ENCODE measurements around the gene SMYD3.

Gene SMYD3

DNA sequence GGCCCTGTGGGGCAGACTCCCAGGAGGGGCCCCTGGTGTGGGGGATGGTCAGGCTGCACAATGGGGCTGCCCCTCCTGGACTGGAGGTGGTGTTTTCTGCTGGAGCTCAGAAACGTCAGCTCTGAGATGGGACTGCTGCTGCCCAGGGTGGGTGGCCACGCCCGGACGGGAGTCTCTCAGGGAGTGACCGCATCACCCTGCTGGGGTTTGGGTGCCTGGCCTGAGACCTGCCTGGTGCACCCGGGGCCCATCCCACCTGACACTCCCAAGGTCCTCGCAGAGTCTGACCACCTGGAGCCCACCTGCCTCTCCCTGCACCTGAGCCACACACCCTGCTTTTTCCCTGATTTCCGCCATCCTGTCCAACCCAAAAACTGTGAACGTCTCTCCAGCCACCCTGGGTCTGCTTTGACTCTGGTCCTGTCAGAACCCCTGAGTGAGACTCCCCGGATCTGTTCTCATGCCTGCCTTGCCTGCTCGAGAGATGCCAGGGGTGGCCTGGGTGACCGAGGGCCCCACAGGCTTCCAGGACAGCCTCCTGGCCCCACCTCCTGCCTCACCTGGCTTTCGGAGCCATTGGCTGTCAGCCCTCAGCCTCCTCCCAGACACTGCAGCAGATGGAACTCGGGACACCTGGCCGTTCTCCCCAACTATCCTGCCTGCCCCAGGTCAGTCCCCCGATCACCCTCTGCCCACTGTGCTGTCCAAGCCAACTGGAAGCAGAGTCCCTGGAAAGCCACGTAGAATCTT lies 11.6 kb upstream of the SMYD3 start:
- in situ Hi-C loops (cut with MboI; ENCODE audit: low pct_unique_long_range_greater_than_20kb, low sequenced_read_pairs): no loop called here
- no peak for DNase-seq

DNA sequence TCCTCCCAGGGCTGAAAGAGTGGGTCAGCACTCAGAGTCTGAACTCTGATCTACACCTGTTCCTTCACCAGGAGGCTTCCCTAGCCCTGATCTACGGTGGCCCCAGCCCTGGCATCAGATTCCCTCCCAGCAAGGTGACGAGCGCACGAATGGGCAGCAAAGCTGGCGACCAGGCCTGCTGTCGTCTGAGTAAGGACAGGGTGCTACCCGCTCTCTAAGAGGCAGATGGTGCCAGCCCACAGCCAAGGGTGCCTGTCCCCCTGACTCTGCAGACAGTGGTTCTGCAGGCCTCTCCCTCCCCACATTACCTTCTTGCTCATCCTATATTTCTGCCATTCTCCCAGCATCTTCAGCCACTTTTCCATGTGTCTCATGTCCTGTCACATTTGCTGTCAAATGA lies 10.3 kb upstream of the SMYD3 start:
- in situ Hi-C loops (cut with MboI; ENCODE audit: low pct_unique_long_range_greater_than_20kb, low sequenced_read_pairs): no loop called here

DNA sequence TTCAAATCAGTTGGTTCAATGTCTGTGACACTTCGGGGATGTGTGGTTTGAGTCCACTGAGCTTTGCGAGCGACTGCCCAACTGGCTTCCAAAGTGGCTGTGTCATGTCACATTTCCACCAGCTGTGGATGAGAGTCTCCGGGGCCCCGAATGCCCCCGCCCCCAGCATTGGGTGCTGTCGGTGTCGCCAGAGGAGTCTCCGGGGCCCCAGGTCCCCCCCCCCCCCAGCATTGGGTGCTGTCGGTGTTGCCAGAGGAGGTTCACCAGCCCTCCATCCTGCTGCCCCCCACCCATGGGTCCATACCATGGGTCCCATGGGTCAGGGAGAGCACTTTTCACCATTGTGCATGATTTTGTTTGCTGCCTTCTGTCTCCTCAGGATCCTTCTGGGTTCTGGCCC lies 9.0 kb upstream of the SMYD3 start:
- in situ Hi-C loops (cut with MboI; ENCODE audit: low pct_unique_long_range_greater_than_20kb, low sequenced_read_pairs): no loop called here
- DNase-seq: no peak

More for the DNA sequence above, 10.3 kb upstream of the SMYD3 start:
- no peak for DNase-seq

DNA sequence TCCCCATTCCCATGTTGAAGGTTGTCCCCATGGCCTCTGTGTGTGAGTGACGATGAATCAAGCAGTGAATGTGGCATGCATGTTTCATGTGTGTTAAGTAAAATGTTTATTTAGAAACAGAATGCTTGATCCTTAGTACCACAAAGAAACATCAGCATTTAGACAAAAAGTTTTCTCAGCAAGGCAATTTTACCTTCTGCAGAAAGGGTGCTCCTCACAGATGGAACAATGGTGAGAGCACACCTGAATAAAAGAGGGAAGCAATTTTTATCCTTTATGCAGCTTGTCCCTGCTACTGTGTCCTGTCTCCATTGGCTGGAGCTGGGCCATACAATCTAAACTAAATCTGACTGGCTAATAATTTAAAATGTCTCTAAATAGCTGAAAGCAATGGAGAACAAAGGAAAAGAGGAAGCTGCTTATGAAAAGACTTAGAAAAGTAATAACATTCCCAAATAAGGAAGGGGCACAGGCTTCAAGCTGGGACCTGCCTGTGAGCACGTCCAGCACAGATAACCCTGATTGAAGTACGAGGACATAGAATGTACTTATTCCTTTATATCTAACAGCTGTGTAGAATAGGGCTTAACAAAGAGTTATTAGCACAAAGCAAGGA lies 8.4 kb upstream of the SMYD3 start:
- in situ Hi-C loops (cut with MboI; ENCODE audit: low pct_unique_long_range_greater_than_20kb, low sequenced_read_pairs): no loop called here
- DNase-seq: peak; percentile 32

DNA sequence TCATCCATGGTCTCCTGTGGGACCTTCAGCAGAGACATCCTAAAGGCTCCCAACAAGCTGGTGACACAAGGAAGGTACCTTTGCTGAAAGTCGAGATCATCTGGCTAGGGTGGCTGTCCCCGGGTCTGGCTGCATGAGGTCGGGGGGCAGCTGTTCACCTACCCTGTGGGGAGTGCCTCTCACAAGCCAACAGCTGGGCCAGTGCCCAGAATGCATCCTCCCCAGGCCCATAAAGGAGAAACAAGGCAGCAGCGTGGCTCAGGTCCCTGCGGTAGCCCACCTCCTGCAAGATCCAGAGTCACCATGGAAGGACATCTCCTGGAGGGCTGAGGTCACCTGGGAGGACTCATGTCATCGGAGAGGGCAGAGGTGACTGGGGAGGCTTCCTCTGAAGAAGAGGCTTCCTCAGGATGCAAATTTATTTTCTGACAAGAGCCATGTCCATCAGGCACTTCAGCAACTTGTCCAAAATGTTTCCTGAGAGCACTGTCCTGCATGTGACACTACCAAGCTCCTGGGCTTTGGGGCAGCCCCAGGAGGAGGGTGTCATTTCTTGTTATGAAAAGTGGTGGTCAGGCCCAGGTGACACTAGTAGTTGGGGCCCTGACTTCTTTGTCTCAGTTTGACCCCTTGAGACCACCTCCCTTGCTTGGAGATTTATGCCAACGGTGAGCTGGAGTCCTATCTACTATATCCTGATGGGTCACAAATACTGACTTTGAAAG lies 6.7 kb upstream of the SMYD3 start:
- DNase-seq: no peak
- in situ Hi-C loops (cut with MboI; ENCODE audit: low pct_unique_long_range_greater_than_20kb, low sequenced_read_pairs): no loop called here

DNA sequence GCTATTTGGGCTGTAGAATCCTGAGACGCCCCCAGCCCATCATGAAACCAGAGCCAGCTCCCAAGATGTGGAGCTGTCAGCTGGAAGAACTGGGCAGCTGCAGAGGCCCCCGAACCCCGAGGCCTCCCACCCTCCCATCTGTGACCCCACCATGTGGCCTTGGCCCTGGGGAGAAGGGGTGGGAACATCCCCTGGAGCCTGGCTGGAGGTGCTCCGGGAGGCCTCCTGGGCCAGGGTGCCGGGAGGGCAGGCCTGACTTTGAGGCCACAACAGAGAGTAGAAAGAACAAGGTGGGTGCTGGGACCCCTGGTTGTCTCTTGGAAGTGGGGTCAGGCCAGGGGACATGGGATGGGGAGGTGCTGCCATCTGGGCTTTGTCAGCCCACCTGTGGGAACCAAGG lies 6.0 kb upstream of the SMYD3 start:
- in situ Hi-C loops (cut with MboI; ENCODE audit: low pct_unique_long_range_greater_than_20kb, low sequenced_read_pairs): no loop called here
- no peak for DNase-seq

DNA sequence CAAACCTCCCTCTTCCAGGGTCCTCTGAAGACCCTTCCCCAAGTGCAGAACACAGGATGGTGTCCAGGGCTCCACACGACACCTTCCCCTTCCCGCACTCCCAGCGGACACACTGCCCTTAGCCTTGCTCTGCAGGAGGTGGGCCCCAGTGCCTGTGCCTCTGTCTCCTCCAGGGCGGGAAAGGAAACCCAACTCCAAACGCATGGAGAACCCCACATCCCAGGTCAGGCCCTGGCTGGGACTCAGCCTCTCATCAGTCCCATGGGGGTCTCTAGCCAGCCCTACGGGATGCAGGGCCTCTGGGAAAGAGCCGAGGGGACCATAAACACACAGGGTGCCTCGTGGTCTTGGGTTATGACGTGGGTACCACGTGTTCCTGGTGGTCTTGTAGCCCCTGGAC lies 5.6 kb upstream of the SMYD3 start:
- no peak for DNase-seq
- in situ Hi-C loops (cut with MboI; ENCODE audit: low pct_unique_long_range_greater_than_20kb, low sequenced_read_pairs): no loop called here

DNA sequence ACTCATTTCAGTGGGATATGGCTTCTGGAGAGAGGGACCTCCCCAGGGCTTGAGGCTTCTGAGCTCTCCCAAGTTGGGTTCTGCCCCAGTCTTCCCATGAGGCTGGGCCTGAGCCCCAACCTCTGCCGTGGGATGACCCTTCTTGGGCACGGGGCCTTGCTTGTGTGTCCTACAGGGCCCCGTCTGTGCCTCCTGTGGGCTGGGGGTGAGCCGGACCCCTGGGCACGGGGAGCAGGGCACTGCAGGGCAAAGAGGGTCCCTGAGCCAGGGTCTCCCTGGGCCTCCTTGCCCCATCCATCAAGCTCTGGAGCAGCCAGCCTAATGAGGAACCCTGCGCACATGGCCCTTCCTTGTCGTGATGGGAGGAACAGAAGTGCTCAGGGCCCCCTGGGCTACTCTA lies 5.2 kb upstream of the SMYD3 start:
- in situ Hi-C loops (cut with MboI; ENCODE audit: low pct_unique_long_range_greater_than_20kb, low sequenced_read_pairs): no loop called here
- no peak for DNase-seq

DNA sequence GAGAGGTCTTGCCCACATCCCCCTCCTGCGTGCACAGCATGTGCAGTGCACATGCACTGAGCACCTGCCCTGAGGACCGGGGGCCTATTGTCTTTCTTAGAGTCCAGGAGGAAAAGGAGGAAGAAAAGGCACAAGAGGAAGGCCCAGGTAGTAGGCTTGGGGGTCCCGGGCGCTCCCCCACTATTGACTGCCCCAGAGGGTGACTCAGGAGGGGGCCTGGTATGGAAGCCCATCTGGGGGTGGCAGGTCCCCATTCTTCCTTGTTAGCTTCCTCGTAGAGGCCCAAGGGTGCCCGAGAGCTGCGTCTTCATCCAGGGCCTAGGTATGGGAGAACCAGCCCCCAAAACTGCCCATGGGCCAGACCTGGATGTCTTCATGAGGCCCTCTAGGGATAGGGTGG lies 4.1 kb upstream of the SMYD3 start:
- in situ Hi-C loops (cut with MboI; ENCODE audit: low pct_unique_long_range_greater_than_20kb, low sequenced_read_pairs): no loop called here
- no peak for DNase-seq

DNA sequence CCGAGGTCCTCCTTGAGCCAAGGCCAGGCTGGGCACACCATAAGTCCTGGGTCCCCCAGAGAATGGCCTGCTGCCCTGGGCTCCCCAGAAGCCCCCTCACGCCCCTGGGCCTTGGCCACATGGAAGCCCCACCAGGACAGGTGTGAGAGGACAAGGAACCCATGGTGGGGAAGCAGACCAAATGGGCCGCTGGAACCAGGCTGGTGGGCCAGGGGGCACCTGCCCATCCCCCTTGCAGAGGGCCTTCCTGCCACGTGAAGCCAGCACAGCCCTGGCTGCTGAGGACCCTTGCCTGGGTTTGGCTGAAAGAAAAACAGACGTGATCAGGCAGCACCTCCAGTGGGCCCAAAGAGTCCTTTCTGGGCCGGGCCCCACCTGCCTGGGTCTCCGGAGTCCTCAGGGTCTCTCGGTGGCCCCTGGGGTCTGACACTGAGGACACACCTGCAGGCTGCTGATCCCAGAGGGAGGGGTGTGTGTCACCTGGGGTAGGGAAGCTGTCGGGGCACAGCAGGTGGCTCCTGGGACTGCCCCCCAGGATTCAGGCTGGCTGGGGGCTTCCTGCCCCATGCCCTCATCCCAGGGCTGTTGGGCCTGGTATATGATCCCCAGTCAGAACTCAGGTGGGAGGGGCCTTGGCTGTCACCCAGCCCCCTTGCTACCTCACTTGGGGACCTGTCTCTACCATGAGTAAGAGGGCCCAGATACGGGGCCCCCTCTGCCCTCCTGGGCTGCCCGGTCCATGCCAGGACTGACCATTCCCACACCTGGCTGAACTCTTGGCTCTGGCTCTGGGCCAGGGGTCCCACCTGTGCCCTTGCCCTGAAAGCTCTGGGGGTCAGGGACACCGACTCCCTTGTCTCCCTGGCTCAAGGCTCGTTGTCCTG lies 3.3 kb upstream of the SMYD3 start:
- in situ Hi-C loops (cut with MboI; ENCODE audit: low pct_unique_long_range_greater_than_20kb, low sequenced_read_pairs): no loop called here
- DNase-seq: no peak

DNA sequence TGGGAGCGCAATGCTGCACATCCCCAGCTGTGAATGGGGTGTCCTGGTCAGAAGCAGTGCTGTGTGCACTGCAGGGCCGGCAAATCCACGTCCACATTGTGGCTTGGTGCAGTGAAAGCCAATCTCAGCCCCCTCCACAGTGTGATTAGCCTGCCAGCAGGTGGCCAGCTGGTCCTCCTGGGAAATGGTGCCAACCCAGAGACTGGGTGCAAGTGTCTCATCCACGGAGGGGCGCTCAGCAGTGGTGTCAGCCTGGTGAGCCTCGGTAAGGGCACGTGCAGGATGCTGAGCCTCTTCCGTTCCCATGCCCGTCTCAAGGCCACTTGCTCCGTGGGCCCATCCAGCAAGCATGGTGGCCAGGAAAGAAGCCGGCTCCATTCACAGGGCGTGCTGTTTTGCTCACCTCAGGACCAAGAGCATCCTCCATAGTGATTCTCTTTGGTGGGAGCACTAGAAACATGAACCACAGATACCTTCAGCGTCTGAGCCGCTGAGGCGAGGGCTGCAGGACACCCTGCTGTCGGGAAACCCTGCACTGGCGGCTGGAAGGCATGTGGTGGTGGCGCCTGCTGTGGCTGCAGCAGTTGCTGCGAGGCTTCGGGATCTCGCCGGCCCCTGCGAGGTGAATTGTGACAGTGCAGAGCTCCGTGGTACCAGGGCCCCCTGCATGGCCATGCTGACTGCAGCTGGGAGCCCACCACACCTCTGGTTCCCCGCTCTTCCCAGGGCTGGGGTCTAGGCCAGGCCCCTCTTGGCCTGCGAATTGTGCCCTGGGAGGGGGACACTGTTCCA lies 2.0 kb upstream of the SMYD3 start:
- DNase-seq: no peak
- in situ Hi-C loops (cut with MboI; ENCODE audit: low pct_unique_long_range_greater_than_20kb, low sequenced_read_pairs): no loop called here

DNA sequence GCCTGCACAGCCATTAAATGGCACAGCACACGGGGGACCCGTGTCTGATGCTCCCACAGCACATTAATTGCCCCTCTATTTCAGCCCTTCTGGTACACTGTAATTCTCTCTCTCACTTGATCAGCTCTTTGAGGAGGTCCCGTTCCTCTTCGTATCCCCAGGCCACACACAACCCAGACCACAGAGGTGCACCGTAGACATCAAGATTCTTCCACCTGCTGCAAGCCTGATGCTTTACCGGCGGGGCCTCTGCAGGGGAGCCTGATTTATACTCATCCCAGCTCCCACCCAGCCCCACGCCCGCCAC lies 759 bp downstream of the SMYD3 start:
- DNase-seq: peak; percentile 31
- in situ Hi-C loops (cut with MboI; ENCODE audit: low pct_unique_long_range_greater_than_20kb, low sequenced_read_pairs): no loop called here

DNA sequence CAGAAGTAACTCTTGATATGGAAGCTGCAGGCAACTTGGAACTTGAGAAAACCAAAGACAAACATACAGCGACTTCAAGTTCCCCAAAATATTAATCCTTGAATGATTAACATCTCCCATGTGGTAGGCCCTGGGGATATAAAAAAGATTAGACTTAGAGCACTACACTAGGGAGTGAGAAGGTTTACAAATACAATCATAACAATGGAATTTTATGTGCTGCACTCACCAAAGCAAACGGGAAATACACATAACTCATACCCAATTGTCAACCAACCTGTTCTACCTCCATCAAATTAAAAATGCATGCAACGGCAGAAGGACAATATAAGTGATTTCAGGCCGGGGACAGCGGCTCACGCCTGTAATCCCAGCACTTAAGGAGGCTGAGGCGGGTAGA lies 3.7 kb downstream of the SMYD3 start:
- in situ Hi-C loops (cut with MboI; ENCODE audit: low pct_unique_long_range_greater_than_20kb, low sequenced_read_pairs): no loop called here
- DNase-seq: no peak

DNA sequence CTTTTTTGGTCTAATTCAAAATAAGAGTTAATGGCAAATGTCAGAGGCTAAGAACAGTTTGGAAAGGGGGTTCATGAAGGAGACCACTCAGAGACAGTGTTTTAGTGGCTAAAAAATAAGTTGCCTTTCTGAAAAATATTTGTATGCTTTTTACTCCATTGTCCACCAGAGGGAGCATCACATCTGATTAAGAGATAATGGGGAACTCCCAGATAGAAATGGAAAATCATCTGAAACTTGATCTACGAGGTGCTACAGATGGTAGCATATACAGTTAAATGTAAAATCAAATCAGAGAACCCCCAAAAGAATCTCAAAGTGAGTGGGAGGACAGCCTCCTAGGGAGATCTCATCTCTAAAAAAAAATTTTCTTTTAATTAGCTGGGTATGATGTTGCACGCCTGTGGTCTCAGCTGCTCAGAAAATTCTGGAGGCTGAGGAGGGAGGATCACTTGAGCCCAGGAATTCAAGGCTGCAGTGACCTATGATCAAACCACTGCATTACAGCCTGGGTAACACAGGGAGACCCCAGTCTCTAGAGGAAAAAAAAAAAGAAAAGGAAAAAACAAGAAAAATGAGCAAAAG lies 9.7 kb downstream of the SMYD3 start:
- peak; percentile 75 for DNase-seq
- in situ Hi-C loops (cut with MboI; ENCODE audit: low pct_unique_long_range_greater_than_20kb, low sequenced_read_pairs): no loop called here

DNA sequence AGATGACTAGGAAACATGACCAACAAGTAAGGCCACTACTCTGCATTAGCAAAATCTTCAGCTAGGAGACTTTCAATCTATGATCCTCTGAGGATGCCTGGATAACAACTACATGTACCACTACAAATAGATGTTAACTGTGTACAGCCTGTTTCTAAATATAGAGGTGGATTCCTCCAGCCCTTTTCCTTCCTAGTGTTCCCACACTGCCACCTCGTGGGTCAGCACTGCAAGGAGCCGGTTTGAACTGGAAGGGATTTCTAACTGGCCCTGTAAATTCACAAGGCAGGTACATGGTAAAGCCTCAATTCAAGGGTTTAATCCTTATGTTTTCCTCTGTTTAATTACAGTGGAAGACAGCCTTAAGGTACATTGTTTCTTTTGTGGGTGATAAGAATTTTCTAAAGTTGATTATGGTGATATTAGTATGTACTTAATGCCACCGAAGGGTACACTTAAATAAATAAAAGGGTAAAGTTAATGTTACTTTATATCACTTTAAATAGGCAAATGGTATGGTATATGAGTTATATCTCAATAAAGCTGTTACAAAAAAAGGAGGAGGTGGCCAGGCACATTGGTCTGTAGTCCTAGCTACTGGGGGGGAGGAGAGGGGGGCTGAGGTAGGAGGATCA lies 14.4 kb downstream of the SMYD3 start:
- peak; percentile 75 for DNase-seq
- in situ Hi-C loops (cut with MboI; ENCODE audit: low pct_unique_long_range_greater_than_20kb, low sequenced_read_pairs): no loop called here

DNA sequence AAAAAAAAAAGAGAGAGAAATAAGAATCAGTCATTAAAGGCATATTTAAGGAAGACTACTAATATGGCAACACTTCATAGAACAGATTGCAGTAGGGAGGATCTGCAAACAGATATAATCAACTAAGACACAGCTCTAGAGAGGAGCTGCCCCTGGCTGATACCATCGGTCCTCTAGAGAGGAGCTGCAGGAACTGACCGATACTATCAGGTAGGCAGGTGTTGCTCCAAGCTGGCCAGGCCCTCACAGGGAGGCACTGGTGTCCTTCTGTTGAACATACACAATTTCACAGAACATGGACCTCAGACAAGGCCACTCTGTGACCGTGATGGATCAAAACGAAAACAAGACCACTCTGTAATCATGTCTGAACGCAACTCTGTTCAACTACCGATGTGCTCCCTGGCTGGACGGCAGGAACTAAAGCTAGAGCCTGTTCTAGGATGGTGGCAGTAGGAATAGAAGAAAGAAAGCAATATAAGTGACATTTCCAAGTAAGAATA lies 15.5 kb downstream of the SMYD3 start:
- no peak for DNase-seq
- in situ Hi-C loops (cut with MboI; ENCODE audit: low pct_unique_long_range_greater_than_20kb, low sequenced_read_pairs): no loop called here

DNA sequence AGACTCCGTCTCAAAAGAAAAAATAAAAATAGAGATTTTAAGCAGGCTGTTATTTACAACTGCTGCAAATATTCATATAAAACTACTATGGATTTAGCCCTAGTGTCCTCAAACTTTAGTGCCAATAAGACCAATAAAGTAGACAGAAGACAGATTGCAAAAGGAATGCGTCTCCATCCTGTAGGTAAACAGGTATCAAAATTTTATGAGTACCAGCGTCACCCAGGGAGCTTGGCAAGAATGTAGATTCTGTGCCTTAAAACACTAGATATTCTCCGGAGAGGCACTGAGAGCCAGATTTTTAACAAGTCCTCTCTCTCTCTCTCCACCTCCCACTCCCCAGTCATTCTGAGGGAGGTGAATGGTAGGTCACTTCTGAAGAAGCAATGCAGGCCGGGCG lies 18.4 kb downstream of the SMYD3 start:
- no peak for DNase-seq
- in situ Hi-C loops (cut with MboI; ENCODE audit: low pct_unique_long_range_greater_than_20kb, low sequenced_read_pairs): no loop called here

DNA sequence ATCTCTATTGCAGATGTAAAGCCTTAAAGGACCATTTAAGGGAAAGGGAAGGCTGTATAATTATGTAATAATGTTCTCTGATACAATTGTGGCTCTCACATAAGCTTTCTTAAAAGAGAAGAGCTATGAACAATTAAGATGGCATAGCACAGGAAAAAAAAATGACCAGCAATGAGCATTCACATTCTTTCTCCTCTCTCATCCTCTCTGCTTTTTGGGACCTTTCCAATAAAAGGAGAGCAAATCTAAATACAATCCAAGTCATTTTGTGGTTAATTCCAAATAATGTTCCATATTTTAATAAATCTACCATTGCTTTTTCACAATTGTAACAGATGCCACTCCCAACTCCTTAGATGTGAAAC lies 23.5 kb downstream of the SMYD3 start:
- in situ Hi-C loops (cut with MboI; ENCODE audit: low pct_unique_long_range_greater_than_20kb, low sequenced_read_pairs): no loop called here
- DNase-seq: no peak

Data from KBM-7 (cell line).